ENCODE results near the gene AKAIN1.

The AKAIN1 gene

GRCh38 chr18:5159080-5159479 lies 38.0 kb downstream of the AKAIN1 start:
- DNase-seq (ENCODE audit: low read depth), result no peak

DNA sequence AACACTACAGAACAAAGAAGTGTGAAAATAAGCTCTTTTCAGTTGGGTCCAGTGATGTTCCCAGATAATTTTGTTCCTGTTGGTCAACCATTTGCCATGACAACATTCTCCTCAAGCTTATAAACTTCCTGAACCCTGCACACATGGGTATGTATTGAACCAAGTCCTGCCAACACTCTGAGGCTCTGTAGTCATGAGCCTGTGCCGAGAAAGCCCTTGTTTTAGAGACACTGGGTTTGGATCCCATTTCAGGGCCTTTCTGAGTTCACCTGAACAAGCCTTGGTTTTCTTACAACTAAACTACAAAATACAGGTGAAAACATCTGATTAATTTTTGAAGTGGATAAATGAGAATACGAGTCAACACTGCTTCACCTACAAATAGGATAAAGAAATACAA lies 38.5 kb downstream of the AKAIN1 start:
- DNase-seq (ENCODE audit: low read depth), result no peak

GRCh38 chr18:5158172-5158571 lies 38.9 kb downstream of the AKAIN1 start:
- DNase-seq (ENCODE audit: low read depth), result no peak

DNA sequence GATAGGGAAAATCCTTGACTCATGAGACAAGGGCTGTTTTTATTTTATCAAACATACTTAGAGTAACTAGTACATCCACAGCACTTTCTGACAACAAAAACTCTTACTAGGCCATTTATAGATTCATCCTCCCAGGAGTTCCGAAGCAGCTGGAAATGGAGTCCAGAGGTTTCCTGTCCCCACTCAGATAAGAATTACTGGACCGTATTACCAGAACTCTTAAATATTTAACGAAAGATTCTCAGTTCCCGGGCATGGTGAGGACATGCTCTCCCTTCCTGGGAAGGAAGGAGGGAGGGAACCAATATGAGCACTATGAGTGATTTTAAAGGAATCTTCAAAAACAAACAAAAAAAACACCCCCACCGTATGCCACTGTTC lies 41.2 kb downstream of the AKAIN1 start:
- DNase-seq (ENCODE audit: low read depth), result no peak

DNA sequence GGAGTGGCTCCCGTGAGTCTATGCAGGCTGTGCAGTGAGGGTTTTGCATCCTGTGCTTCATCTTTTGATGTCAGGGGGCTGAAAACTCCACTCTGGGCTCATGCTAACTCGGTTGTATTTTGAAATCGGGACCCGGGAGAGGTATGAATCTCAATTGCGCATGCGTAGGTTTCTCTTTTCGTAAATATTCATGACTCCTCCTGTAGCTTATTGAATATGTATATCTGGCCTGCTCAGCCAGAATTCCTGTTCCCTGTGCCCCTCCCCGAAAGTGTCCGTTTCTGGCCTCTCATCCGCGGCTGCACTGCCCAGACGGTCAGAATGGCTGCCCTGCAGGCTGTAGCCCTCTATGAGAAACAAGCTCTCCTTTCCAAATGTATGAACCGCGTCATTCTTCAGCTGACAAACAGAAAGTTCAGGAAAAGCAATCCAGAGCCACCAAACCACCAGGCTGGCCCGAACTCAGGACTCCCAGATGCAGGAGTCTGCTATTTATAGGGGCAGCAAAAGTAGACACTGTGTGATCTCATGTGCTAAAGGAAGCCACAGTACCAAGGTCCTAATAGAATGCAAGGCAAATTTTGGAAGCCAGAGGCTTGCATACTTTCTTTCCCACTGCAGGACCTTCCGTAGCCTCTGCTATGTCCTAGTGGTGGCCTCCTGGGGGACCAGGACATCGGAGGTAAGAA lies 41.7 kb downstream of the AKAIN1 start:
- DNase-seq (ENCODE audit: low read depth), result no peak

DNA sequence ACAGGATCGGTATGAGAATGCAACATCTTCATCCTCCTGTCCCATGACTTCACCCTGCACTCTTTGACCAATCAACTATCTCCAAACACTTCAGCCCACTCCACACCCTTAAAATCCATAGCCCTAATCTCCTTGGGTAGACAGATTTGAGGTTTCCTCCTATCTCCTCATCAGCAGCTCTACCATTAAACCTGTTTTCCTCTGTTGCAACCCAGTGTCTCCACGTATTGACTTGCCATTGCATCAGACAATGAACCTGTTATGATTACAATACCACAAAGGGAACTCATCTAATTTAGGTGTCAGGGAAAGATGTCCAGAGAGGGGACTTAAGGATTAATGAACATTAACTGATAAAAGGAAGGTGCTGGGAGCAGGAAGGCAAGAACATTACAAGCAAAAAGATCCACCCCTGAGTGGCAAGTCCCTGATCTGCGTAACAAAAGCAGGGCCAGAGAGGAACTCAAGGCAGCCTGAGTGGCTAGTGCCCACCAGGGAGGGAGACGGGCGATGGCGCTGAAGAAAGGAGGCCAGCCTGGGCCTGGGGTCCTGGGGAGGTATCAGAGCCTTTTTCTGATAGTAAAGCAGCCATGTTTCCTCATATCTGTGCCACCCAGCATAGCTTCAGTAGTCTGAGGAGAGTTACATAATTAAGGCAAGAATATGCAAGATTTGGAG lies 44.6 kb downstream of the AKAIN1 start:
- DNase-seq (ENCODE audit: low read depth), result no peak

DNA sequence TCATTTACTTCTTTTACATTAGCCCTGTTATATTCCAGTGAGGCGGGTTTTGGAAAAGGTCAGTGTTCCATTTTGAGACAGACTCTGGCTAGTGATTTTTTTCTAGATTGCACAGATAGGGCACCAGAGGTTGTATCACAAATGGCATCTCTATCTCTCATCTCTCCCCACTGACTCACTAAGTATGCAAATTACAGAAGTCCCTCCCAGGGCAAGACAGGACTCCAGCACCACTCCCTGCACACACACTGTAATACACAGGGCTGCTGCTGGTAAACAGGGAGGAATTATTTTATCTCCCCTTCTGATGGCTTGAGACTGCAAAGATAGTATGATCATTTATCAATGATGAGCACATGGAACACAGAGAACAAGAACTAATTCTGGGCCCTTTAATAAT lies 46.2 kb downstream of the AKAIN1 start:
- DNase-seq (ENCODE audit: low read depth), result no peak

DNA sequence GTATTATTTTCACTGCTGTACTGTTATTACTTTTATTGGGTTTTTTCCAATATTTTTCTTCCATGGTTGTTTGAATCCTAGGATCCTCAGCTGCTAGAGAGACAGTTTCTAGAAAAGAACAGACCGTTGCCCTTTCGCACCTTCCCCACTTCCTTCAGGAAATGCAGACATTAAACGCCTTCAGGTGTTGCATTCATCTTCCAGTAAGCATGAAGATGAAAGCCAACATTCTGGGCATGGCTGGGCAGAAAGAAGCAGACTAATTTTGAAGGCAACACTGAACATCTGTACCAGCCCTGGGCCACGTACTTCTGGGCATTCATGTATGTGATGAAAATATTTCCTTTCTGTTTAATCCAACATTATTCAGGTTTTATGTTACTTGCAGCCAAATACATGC lies 51.0 kb downstream of the AKAIN1 start:
- no peak for DNase-seq (ENCODE audit: low read depth)

DNA sequence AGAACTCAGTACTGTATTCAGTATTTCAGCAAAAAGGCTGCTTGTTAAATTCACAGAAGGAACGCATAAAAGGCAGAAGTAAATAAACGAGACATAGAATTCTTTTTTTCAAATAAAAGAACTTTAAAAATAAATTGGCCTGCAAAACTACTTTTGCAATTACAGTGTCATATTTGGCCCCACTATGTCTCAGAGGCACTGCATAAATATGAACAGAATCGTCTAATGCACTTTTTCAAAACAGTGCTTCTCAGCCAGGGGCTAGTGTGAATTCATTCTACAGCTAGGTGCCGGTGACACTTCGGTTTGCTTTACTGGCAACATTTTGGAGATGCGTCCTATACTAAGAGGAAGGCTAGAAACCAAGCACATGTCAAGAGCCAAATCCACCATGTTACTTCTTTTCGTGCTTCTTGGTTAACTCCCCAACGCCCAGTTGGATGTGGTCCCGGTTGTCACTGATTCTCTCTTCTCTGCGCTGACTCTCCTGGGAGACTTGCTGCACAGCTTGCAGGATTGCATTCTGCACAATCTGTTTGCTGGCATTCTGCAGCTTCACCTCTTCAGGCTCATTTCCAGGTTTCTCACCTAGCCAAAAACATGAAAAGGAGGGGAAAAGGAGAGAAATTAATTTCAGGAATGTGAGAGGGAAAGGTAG lies 51.8 kb downstream of the AKAIN1 start:
- no peak for DNase-seq (ENCODE audit: low read depth)

GRCh38 chr18:5144629-5145028 lies 52.4 kb downstream of the AKAIN1 start:
- no peak for DNase-seq (ENCODE audit: low read depth)

- no peak for DNase-seq (ENCODE audit: low read depth)
Observed at GRCh38 chr18:5142859-5143258, 54.2 kb downstream of the AKAIN1 start.

DNA sequence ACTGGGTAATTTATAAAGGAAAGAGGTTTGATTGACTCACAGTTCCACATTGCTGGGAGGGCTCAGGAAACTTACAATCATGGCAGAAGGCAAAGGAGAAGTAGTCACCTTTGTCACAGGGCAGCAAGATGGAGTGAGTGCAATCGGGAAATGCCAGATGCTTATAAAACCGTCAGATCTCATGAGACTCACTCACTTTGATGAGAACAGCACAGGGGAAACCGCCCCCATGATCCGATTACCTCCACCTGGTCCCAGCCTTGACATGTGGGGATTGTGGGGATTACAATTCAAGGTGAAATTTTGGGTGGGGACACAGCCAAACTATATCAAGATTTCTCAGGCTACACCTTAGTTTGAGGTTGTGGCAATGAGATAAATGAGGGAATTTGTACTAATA lies 54.9 kb downstream of the AKAIN1 start:
- DNase-seq (ENCODE audit: low read depth), result no peak

- DNase-seq (ENCODE audit: low read depth), result no peak
Observed at GRCh38 chr18:5137261-5137660, 59.8 kb downstream of the AKAIN1 start.

DNA sequence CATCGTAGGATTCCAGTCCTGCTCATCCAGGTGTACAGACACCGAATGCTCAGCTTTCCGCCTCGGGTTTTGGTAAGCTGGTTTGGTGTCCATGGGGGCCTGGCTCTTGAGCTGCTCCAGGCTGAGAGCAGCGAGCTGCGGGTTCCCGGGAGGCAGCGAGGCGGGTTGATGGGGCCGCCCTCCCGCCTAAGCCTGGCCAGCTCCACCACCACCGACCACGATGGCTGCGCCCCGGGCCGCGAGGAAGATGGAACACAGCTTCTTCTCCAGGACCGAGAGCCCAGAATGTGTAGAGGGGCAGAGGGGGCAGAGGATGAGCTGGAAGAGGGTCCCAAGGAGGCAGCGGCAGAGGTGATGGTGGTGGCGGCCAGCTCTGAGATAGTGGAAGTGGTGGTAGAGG lies 64.1 kb downstream of the AKAIN1 start:
- no peak for DNase-seq (ENCODE audit: low read depth)

DNA sequence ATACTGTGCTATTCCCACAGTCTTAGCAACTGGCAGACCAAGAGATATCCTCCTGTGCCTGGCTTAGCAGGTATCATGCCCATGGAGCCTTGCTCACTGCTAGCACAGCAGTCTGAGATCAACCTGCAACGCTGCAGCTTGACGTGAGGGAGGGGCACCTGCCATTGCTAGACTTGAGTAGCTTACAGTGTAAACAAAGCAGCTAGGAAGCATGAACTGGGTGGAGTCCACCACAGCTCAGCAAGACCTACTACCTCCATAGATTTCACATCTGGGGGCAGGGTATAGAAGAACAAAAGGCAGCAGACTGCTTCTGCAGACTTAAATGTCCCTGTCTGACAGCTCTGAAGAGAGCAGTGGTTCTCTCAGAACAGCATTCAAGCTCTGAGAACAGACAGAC lies 74.8 kb downstream of the AKAIN1 start:
- DNase-seq (ENCODE audit: low read depth), result no peak

- DNase-seq (ENCODE audit: low read depth), result no peak
Observed at GRCh38 chr18:5110266-5110665, 86.8 kb downstream of the AKAIN1 start.

DNA sequence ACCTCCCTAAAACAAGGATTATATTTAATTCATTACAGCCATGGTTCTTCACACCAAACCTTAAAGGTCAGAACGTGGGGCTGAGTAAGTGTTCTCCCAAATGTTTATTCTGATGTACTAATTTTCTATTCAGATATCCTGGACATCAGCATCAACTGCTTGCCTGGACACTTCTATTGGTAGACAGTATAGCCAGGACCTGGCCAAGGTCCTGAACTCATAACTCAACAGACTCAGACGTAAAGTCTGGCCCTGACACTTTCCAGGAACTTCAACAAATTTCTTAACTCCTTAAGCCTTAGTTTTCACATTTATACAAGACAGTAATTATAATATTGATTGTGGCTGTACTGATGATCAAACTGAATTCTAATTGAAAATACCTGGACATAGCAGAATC lies 89.1 kb downstream of the AKAIN1 start:
- no peak for DNase-seq (ENCODE audit: low read depth)

- DNase-seq (ENCODE audit: low read depth), result no peak
Observed at GRCh38 chr18:5106730-5107129, 90.3 kb downstream of the AKAIN1 start.

- DNase-seq (ENCODE audit: low read depth), result no peak
Observed at GRCh38 chr18:5104246-5104645, 92.8 kb downstream of the AKAIN1 start.

- DNase-seq (ENCODE audit: low read depth), result no peak
Observed at GRCh38 chr18:5103693-5104092, 93.4 kb downstream of the AKAIN1 start.

DNA sequence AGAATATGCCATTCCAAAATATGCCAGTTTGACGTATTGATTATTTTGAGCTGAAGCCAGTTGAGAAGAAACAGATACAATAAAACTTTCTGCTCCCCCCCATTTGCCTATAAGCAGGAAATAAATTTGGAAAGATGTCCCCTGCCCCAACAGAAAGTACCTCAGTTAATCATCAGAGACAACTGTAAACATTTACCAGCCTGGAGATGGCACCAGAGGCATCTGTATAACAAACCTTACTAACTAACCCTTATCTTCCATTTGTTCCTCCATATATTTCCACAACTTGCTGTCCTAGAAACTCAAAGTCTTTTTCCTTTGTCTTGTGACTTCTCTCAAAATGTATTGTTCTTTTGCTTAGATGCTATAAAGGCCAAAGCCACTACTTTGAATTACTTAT lies 93.8 kb downstream of the AKAIN1 start:
- no peak for DNase-seq (ENCODE audit: low read depth)

DNA sequence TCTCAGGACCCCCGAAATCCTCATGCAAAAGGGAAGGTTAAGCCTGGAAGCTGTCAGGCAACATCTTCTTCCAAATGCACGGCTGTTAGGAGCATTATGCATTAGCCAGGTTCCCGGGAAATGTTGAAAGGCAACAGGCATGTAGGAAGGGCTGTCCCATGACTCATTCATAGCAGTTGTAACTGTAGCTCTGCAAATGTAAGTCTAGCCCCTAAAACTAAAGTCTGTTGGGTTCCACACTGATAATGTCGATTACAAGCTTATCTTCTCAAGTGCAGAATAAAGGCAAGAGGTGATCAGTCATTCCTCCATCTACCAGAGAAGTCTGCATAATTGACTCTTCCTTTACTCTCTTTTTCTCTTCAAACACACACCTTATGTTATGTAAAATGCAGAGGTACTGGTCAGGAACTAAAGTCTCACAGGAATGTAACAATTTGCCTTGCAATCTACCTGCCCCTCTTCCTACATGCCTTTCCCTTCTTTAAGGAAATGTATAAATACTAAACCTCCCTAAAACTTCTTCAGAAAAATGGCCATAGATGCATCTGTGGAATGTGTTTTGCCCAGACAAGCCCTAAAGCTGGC lies 99.8 kb downstream of the AKAIN1 start:
- DNase-seq (ENCODE audit: low read depth), result no peak

GRCh38 chr18:5095239-5095638 lies 101.8 kb downstream of the AKAIN1 start:
- DNase-seq (ENCODE audit: low read depth), result no peak
